ENCODE data around the gene ISLR2.

Gene ISLR2

GRCh38 chr15:74127255-74127953, 3.0 kb upstream of the ISLR2 start:
- H3K36me3 ChIP-seq (ENCODE audit: insufficient read depth, low read length) = no peaks in the 10 kb centered on the region
- no peaks in the 10 kb centered on the region for H3K9me2 ChIP-seq (ENCODE audit: low read depth, low read length)
- H3K9me3 ChIP-seq (ENCODE audit: low read length) = no peaks in the 10 kb centered on the region
- no peak overlapping the region for H2AFZ ChIP-seq (ENCODE audit: low read length)
- no peak overlapping the region for H3K4me2 ChIP-seq (ENCODE audit: low read length)
- no peaks in the 10 kb centered on the region for H4K20me1 ChIP-seq (ENCODE audit: insufficient read depth, low read length)
- no peaks in the 10 kb centered on the region for H3K79me2 ChIP-seq (ENCODE audit: insufficient read depth, low read length)
- no peak overlapping the region for H3K4me3 ChIP-seq (ENCODE audit: low read depth, low read length, poor library complexity, severe bottlenecking)
- no peak overlapping the region for H3K9ac ChIP-seq (ENCODE audit: low read length)
- H3K27me3 ChIP-seq (ENCODE audit: insufficient read depth, low read length) = no peaks in the 10 kb centered on the region
- TF ChIP-seq CTCF (IDR thresholded peaks at IDR 0.05; ENCODE audit: low read length) (peak; percentile 83), EZH2 (IDR thresholded peaks at IDR 0.05; ENCODE audit: borderline replicate concordance, low read length) (no peak)
- H3F3A ChIP-seq (ENCODE audit: insufficient read depth, low read length) = no peaks in the 10 kb centered on the region
- no peak overlapping the region for H3K27ac ChIP-seq (ENCODE audit: low read depth, low read length, poor library complexity, severe bottlenecking)
- peaks cover 13% of the 10 kb centered on the region for H3K4me1 ChIP-seq (ENCODE audit: insufficient read depth, low read length, severe bottlenecking)

GRCh38 chr15:74127954-74128784, 2.2 kb upstream of the ISLR2 start:
- Histone ChIP-seq H3K27ac (ENCODE audit: low read depth, low read length, poor library complexity, severe bottlenecking) (no peak overlapping the region), H3K27me3 (ENCODE audit: insufficient read depth, low read length) (no peaks in the 10 kb centered on the region), H2AFZ (ENCODE audit: low read length) (no peak overlapping the region), H4K20me1 (ENCODE audit: insufficient read depth, low read length) (no peaks in the 10 kb centered on the region), H3K9me3 (ENCODE audit: low read length) (no peaks in the 10 kb centered on the region), H3F3A (ENCODE audit: insufficient read depth, low read length) (no peaks in the 10 kb centered on the region), H3K4me3 (ENCODE audit: low read depth, low read length, poor library complexity, severe bottlenecking) (no peak overlapping the region), H3K36me3 (ENCODE audit: insufficient read depth, low read length) (no peaks in the 10 kb centered on the region), H3K9ac (ENCODE audit: low read length) (no peak overlapping the region), H3K79me2 (ENCODE audit: insufficient read depth, low read length) (no peaks in the 10 kb centered on the region), H3K4me2 (ENCODE audit: low read length) (no peak overlapping the region), H3K4me1 (ENCODE audit: insufficient read depth, low read length, severe bottlenecking) (peaks cover 5% of the 10 kb centered on the region), H3K9me2 (ENCODE audit: low read depth, low read length) (no peaks in the 10 kb centered on the region)
- TF ChIP-seq CTCF (IDR thresholded peaks at IDR 0.05; ENCODE audit: low read length) (no peak), EZH2 (IDR thresholded peaks at IDR 0.05; ENCODE audit: borderline replicate concordance, low read length) (no peak)

GRCh38 chr15:74128785-74129585, 1.4 kb upstream of the ISLR2 start:
- H3K4me2 ChIP-seq (ENCODE audit: low read length) = no peak overlapping the region
- no peaks in the 10 kb centered on the region for H3K36me3 ChIP-seq (ENCODE audit: insufficient read depth, low read length)
- H3K4me3 ChIP-seq (ENCODE audit: low read depth, low read length, poor library complexity, severe bottlenecking) = no peak overlapping the region
- H3K79me2 ChIP-seq (ENCODE audit: insufficient read depth, low read length) = no peaks in the 10 kb centered on the region
- H2AFZ ChIP-seq (ENCODE audit: low read length) = no peak overlapping the region
- no peaks in the 10 kb centered on the region for H3F3A ChIP-seq (ENCODE audit: insufficient read depth, low read length)
- H3K27me3 ChIP-seq (ENCODE audit: insufficient read depth, low read length) = no peaks in the 10 kb centered on the region
- H3K9ac ChIP-seq (ENCODE audit: low read length) = no peak overlapping the region
- no peaks in the 10 kb centered on the region for H3K9me3 ChIP-seq (ENCODE audit: low read length)
- no peaks in the 10 kb centered on the region for H4K20me1 ChIP-seq (ENCODE audit: insufficient read depth, low read length)
- no peaks in the 10 kb centered on the region for H3K9me2 ChIP-seq (ENCODE audit: low read depth, low read length)
- no peaks in the 10 kb centered on the region for H3K4me1 ChIP-seq (ENCODE audit: insufficient read depth, low read length, severe bottlenecking)
- no peak overlapping the region for H3K27ac ChIP-seq (ENCODE audit: low read depth, low read length, poor library complexity, severe bottlenecking)
- TF ChIP-seq EZH2 (IDR thresholded peaks at IDR 0.05; ENCODE audit: borderline replicate concordance, low read length) = no peak
- no peak for TF ChIP-seq CTCF (IDR thresholded peaks at IDR 0.05; ENCODE audit: low read length)

All from OCI-LY1 (cell line).